HepG2 (cell line): Measurements from ENCODE around the gene CUL7. TPM values are rescaled to one million over a fixed set of nuclear protein-coding genes. Genes with fewer than 3 reads are reported as not detected.
A peak's percentile ranks its signal among the peaks of the same experiment; 100 is the strongest.

ENCODE experiments used
- AGO2 ChIP-seq: fragments of 200-400 bp; formaldehyde crosslinking; optimal IDR thresholded peaks from 2 replicates; pipeline ENCODE3; 2017; ENCODE audit warnings: mild to moderate bottlenecking, low read depth, low read length, moderate library complexity
- AKNA ChIP-seq: sonication (generic); formaldehyde crosslinking; IDR thresholded peaks from 2 replicates; pipeline ENCODE4 v1.4.0; 2020; ENCODE audit warnings: missing genetic modification reagents, borderline replicate concordance
- ARHGAP35 ChIP-seq: sonication (generic); formaldehyde crosslinking; IDR thresholded peaks from 2 replicates; pipeline ENCODE4 v1.9.0; 2022; ENCODE audit warnings: mild to moderate bottlenecking, inconsistent platforms, moderate library complexity, missing genetic modification reagents, borderline replicate concordance
- CEBPZ ChIP-seq: IDR thresholded peaks from 2 replicates; pipeline ENCODE4 v1.6.1; 2012; ENCODE audit warnings: low read length, improper control_type of control experiment
- GTF3A ChIP-seq: sonication (generic); formaldehyde crosslinking; conservative IDR thresholded peaks from 2 replicates; pipeline ENCODE4 v1.4.0; 2020; ENCODE audit warnings: mild to moderate bottlenecking, missing genetic modification reagents
- PCBP1 ChIP-seq: fragments of 200-400 bp; formaldehyde crosslinking; IDR thresholded peaks from 2 replicates; pipeline ENCODE4 v1.6.1; 2017; ENCODE audit warnings: mild to moderate bottlenecking, low read depth, low read length, borderline replicate concordance
- RAD21 ChIP-seq: fragments of 450-650 bp; formaldehyde crosslinking; IDR thresholded peaks from 2 replicates; pipeline ENCODE4 v1.5.0; 2020; ENCODE audit warnings: mild to moderate bottlenecking
- RFX5 ChIP-seq: IDR thresholded peaks from 2 replicates; pipeline ENCODE4 v1.6.1; 2011; ENCODE audit warnings: low read depth, low read length, improper control_type of control experiment
- RFXAP ChIP-seq: sonication (generic); formaldehyde crosslinking; IDR thresholded peaks from 2 replicates; pipeline ENCODE4 v1.4.0; 2020; ENCODE audit warnings: missing genetic modification reagents, borderline replicate concordance
- SNAI1 ChIP-seq: sonication (generic); formaldehyde crosslinking; IDR thresholded peaks from 2 replicates; pipeline ENCODE4 v1.5.0; 2020; ENCODE audit warnings: mild to moderate bottlenecking, missing genetic modification reagents, borderline replicate concordance
- ZBTB2 ChIP-seq: sonication (generic); formaldehyde crosslinking; IDR thresholded peaks from 2 replicates; pipeline ENCODE4 v1.8.0; 2022; ENCODE audit warnings: low read depth, missing genetic modification reagents
- ZBTB33 ChIP-seq: sonication (generic); formaldehyde crosslinking; IDR thresholded peaks from 2 replicates; pipeline ENCODE4 v1.4.0; 2020; ENCODE audit warnings: missing genetic modification reagents
- ZNF704 ChIP-seq: sonication (generic); formaldehyde crosslinking; IDR thresholded peaks from 2 replicates; pipeline ENCODE4 v1.8.1; 2023; ENCODE audit warnings: mild to moderate bottlenecking, inconsistent platforms, moderate library complexity, missing genetic modification reagents, borderline replicate concordance
- polyA plus RNA-seq, 8 experiments: library from polyadenylated mRNA; depleted of rRNA in 3 of 8; stranded (reverse) in 7 of 8; unstranded in 1 of 8; fragments of >200 nt; fragmentation: Illumina TruSeq in 4 of 8; extraction: Trizol in 4 of 8; gene quantifications; 2 replicates each; pipeline versions ENCODE4 v1.2.1 to v1.2.3, GENCODE V29; 2011 to 2016; ENCODE audit warnings: low read depth in 4 of 8, missing spikeins in 1 of 8, mixed read lengths in 1 of 8; ENCODE audit not compliant: insufficient read depth in 1 of 8
- total RNA-seq, 5 experiments: library from RNA; depleted of rRNA; stranded (reverse); fragments of >200 nt; fragmentation: Illumina TruSeq; extraction: Trizol; gene quantifications; 2 replicates each; pipeline ENCODE4 v1.2.3, GENCODE V29; 2016; ENCODE audit warnings: low read depth in 1 of 5

CUL7 gene
- total and polyA plus RNA-seq, 2 of the 13 experiments (the other 11 are each of a cell fraction or from before 2014, with no cell fraction given), result 32.0 to 60.7 TPM

- TF ChIP-seq ZNF704 (CRISPR knock-in tag), result peak; percentile 58; the same call in 1 of the 2 replicates
- TF ChIP-seq RFXAP, result 0 out of 2 replicates have a peak, but pooled peaks have one; percentile 6
- peak; percentile 74 for TF ChIP-seq RAD21 (CRISPR knock-in tag)
- TF ChIP-seq AKNA (CRISPR knock-in tag), result no peak
- TF ChIP-seq RFX5, result no peak
- TF ChIP-seq ZBTB2 (CRISPR knock-in tag), result peak; percentile 59
- TF ChIP-seq PCBP1, result no peak
- peak; percentile 62 for TF ChIP-seq ZBTB33 (CRISPR knock-in tag)
- TF ChIP-seq CEBPZ, result no peak
- peak; percentile 84; the same call in 1 of the 2 replicates for TF ChIP-seq SNAI1 (CRISPR knock-in tag)
- peak; percentile 100 for TF ChIP-seq AGO2
- TF ChIP-seq GTF3A (CRISPR knock-in tag), result 0 out of 2 replicates have a peak, but pooled peaks have one; percentile 89
- peak; percentile 97; the same call in 1 of the 2 replicates for TF ChIP-seq ARHGAP35
Measured at GRCh38 chr6:43053545-43054205, at the start of gene CUL7 (continued).
